ENCODE measurements around the gene TRIM54. TPM values are rescaled to one million over a fixed set of nuclear protein-coding genes. Genes with fewer than 3 reads are reported as not detected.

The TRIM54 gene
- total RNA-seq, 1 donor from 2014 or later, result not detected

- Mint-ChIP-seq H3K27me3 (ENCODE audit: low read depth) (no peaks in the 10 kb centered on the region), H3K4me1 (peaks cover 49% of the 10 kb centered on the region), H3K9me3 (peaks cover 2% of the 10 kb centered on the region), H3K4me3 (peak overlapping the region; percentile 87), H3K36me3 (ENCODE audit: low read depth) (peaks cover 11% of the 10 kb centered on the region), H3K27ac (ENCODE audit: unreplicated experiment) (no peak overlapping the region)
- DNase-seq (ENCODE audit: low read depth, low spot score), result no peak
- TF ChIP-seq, protein P1, sequence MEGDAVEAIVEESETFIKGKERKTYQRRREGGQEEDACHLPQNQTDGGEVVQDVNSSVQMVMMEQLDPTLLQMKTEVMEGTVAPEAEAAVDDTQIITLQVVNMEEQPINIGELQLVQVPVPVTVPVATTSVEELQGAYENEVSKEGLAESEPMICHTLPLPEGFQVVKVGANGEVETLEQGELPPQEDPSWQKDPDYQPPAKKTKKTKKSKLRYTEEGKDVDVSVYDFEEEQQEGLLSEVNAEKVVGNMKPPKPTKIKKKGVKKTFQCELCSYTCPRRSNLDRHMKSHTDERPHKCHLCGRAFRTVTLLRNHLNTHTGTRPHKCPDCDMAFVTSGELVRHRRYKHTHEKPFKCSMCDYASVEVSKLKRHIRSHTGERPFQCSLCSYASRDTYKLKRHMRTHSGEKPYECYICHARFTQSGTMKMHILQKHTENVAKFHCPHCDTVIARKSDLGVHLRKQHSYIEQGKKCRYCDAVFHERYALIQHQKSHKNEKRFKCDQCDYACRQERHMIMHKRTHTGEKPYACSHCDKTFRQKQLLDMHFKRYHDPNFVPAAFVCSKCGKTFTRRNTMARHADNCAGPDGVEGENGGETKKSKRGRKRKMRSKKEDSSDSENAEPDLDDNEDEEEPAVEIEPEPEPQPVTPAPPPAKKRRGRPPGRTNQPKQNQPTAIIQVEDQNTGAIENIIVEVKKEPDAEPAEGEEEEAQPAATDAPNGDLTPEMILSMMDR (conservative IDR thresholded peaks at IDR 0.05), result no peak
Observed at GRCh38 chr2:27353762-27354596, 71.8 kb downstream of the TRIM54 start.

- peaks cover 2% of the 10 kb centered on the region for H3K9me3 Mint-ChIP-seq
- peak overlapping the region; percentile 98 for H3K4me3 Mint-ChIP-seq
- no peak overlapping the region for H3K27ac Mint-ChIP-seq (ENCODE audit: unreplicated experiment)
- DNase-seq (ENCODE audit: low read depth, low spot score), result no peak
- H3K27me3 Mint-ChIP-seq (ENCODE audit: low read depth), result no peaks in the 10 kb centered on the region
- peaks cover 11% of the 10 kb centered on the region for H3K36me3 Mint-ChIP-seq (ENCODE audit: low read depth)
- H3K4me1 Mint-ChIP-seq, result peaks cover 49% of the 10 kb centered on the region
- TF ChIP-seq, protein P1 (conservative IDR thresholded peaks at IDR 0.05), result no peak
Observed at GRCh38 chr2:27354597-27354927, 72.3 kb downstream of the TRIM54 start.

- H3K27ac Mint-ChIP-seq (ENCODE audit: unreplicated experiment), result peak overlapping the region; percentile 99
- H3K27me3 Mint-ChIP-seq (ENCODE audit: low read depth), result no peaks in the 10 kb centered on the region
- H3K4me1 Mint-ChIP-seq, result peaks cover 49% of the 10 kb centered on the region
- peaks cover 11% of the 10 kb centered on the region for H3K36me3 Mint-ChIP-seq (ENCODE audit: low read depth)
- peak overlapping the region; percentile 98 for H3K4me3 Mint-ChIP-seq
- peak; percentile 40 for DNase-seq (ENCODE audit: low read depth, low spot score)
- TF ChIP-seq, protein P1 (conservative IDR thresholded peaks at IDR 0.05), result no peak
- H3K9me3 Mint-ChIP-seq, result peaks cover 2% of the 10 kb centered on the region
Observed at GRCh38 chr2:27356056-27356381, 73.8 kb downstream of the TRIM54 start.

DNA sequence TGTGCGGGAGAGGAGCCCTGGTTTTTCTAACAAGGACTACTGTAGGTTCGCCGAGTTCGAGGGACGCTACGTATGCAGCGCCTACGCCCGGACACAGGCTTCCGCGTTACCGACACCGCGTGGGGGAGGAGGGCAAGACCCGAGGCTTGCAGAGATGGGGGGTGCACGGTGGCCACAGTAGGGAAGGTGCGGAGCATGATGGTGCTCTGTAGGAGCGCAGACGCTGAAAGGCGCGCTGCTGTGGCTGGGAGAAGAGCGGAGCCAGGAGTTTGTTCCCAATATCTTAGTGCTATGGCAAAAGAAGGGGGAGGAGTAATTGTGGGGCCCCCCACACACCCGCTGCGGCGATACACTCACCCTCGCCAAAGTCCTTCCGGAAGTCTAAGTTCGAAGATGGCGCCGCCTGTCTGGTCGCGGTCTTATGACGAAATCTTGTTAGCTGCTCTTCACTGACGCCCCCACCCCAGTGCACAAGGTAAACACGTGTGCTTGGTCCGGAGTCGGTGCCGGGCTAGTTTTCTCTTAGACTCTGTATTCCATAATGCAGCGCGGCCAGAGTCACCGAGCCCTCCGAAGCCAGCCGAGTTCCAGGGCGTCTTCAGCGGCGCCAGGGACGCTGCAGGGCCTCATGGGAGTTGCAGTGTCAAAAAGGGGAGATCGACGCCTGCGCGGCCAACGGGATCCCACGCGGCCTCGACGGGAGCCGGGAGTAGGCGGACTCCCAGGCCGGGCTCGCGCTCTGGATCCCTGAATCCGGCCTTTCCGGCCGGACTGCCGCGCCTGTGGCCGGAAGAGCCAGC lies 74.4 kb downstream of the TRIM54 start, which contains the start of gene GTF3C2:
Gene GTF3C2, minus strand, starts transcription at position 383 of the 800 bp plus-strand sequence. CDS start 13,210 bp downstream, outside the sequence.
- H3K4me1 Mint-ChIP-seq, result peaks cover 49% of the 10 kb centered on the region
- TF ChIP-seq, protein P1 (conservative IDR thresholded peaks at IDR 0.05), result no peak
- H3K27me3 Mint-ChIP-seq (ENCODE audit: low read depth), result no peaks in the 10 kb centered on the region
- H3K27ac Mint-ChIP-seq (ENCODE audit: unreplicated experiment), result peak within 1 kb of the TSS; percentile 99
- H3K9me3 Mint-ChIP-seq, result peaks cover 2% of the 10 kb centered on the region
- H3K4me3 Mint-ChIP-seq, result peak within 1 kb of the TSS; percentile 98
- peak; percentile 90 for DNase-seq (ENCODE audit: low read depth, low spot score)
- H3K36me3 Mint-ChIP-seq (ENCODE audit: low read depth), result peaks cover 11% of the 10 kb centered on the region

Other genes with a start within 250 kb of the TRIM54 start
- 54.0 and 55.2 TPM in 2 replicates for gene TMEM214, start 249.5 kb upstream of the TRIM54 start, total RNA-seq
- 67.2 and 67.7 TPM in 2 replicates for gene AGBL5, start 230.8 kb upstream of the TRIM54 start, total RNA-seq
- 232 and 236 TPM in 2 replicates for gene OST4, start 210.8 kb upstream of the TRIM54 start, total RNA-seq
- gene EMILIN1, start 203.8 kb upstream of the TRIM54 start, total RNA-seq, result 22.6 and 24.1 TPM in 2 replicates
- 10.0 and 10.6 TPM in 2 replicates for gene KHK, start 195.7 kb upstream of the TRIM54 start, total RNA-seq
- gene CGREF1, start 163.3 kb upstream of the TRIM54 start, total RNA-seq, result 1.3 and 2.1 TPM in 2 replicates
- gene ABHD1, start 158.6 kb upstream of the TRIM54 start, total RNA-seq, result 0.47 and 0.82 TPM in 2 replicates
- 52.5 and 56.3 TPM in 2 replicates for gene PREB, start 147.8 kb upstream of the TRIM54 start, total RNA-seq
- gene PRR30, start 143.0 kb upstream of the TRIM54 start, total RNA-seq, result not detected in 2 replicates
- not detected in 2 replicates for gene TCF23, start 133.4 kb upstream of the TRIM54 start, total RNA-seq
- 86.3 and 86.6 TPM in 2 replicates for gene ATRAID, start 70.4 kb upstream of the TRIM54 start, total RNA-seq
- 129 and 140 TPM in 2 replicates for gene SLC5A6, start 70.2 kb upstream of the TRIM54 start, total RNA-seq
- 117 and 127 TPM in 2 replicates for gene CAD, start 65.1 kb upstream of the TRIM54 start, total RNA-seq
- gene SLC30A3, start 19.4 kb upstream of the TRIM54 start, total RNA-seq, result 0.48 and 0.93 TPM in 2 replicates
- gene DNAJC5G, start 7.0 kb upstream of the TRIM54 start, total RNA-seq, result not detected in 2 replicates
- 1.6 and 1.9 TPM in 2 replicates for gene UCN, start 26.0 kb downstream of the TRIM54 start, total RNA-seq
- gene MPV17, start 40.7 kb downstream of the TRIM54 start, total RNA-seq, result 84.5 and 90.7 TPM in 2 replicates
- 109 and 114 TPM in 2 replicates for gene GTF3C2, start 74.3 kb downstream of the TRIM54 start, total RNA-seq
- gene EIF2B4, start 87.9 kb downstream of the TRIM54 start, total RNA-seq, result 72.5 TPM in 2 replicates
- gene SNX17, start 88.2 kb downstream of the TRIM54 start, total RNA-seq, result 104 and 109 TPM in 2 replicates
- 26.5 and 27.9 TPM in 2 replicates for gene ZNF513, start 98.3 kb downstream of the TRIM54 start, total RNA-seq
- gene PPM1G, start 127.2 kb downstream of the TRIM54 start, total RNA-seq, result 157 and 163 TPM in 2 replicates
- gene NRBP1, start 146.2 kb downstream of the TRIM54 start, total RNA-seq, result 107 TPM in 2 replicates
- gene KRTCAP3, start 160.0 kb downstream of the TRIM54 start, total RNA-seq, result 5.5 and 6.9 TPM in 2 replicates
- 37.0 and 38.4 TPM in 2 replicates for gene IFT172, start 207.3 kb downstream of the TRIM54 start, total RNA-seq
- 14.2 and 17.4 TPM in 2 replicates for gene FNDC4, start 212.8 kb downstream of the TRIM54 start, total RNA-seq
- gene GCKR, start 214.4 kb downstream of the TRIM54 start, total RNA-seq, result 0.42 TPM in 1 of 2 replicates, not detected in the other